ENCODE data around the gene LAMTOR3. TPM values are rescaled to one million over a fixed set of nuclear protein-coding genes. Genes with fewer than 3 reads are reported as not detected.
"Not testable (repeated sequence)": the region's sequence is repeated elsewhere in the genome, so short reads cannot be mapped to it uniquely, and the experiment has no call there.

Gene LAMTOR3
- total RNA-seq, 2 experiments from 2014 or later: 29.8 to 31.7 TPM

DNA sequence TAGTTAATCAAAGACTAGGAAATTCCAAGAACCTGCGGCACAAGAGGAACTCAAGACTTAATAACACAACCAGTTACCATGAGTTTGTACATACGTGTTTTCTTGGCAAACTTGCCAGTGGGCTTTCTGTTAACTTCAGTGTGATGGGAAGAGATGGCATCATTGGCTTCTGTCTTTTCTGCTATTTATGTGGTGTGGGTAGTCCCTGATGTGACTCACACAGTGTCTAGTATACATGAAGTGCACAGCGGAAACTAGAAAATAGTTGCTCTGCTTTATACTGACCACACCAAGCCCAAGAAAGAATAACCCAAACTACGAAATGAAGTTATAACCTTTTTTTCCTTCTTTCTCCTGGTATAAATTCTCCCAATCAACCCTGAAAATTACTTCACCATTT is 53.1 kb downstream of the LAMTOR3 start:
- CTCF ChIA-PET: no interaction called here
- POLR2A ChIA-PET: no interaction called here

DNA sequence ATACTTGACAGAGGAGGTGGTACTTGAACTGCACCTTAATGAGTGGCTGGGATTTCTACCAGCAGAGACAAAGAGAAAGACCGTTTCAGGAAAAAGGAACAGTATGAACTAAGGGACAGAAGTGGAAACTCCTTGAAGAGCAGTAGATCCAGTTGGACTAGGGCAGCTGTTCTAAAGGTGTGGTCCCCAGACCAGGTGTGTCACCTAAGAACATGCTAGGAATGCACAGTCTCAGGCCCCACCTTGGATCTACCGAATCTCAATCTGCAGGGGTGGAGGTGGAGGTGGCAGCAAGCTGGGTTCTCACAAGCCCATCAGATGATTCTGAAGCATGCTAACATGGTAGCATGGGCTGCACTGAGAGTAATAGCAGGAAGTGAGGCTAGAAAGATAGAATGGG is 55.3 kb downstream of the LAMTOR3 start:
- CTCF ChIA-PET: interaction anchor here (1.4 kb wide), 1 partner anchor 12 kb away, joined by 3 read pairs; no protein-coding TSS in a partner anchor
- POLR2A ChIA-PET: no interaction called here

DNA sequence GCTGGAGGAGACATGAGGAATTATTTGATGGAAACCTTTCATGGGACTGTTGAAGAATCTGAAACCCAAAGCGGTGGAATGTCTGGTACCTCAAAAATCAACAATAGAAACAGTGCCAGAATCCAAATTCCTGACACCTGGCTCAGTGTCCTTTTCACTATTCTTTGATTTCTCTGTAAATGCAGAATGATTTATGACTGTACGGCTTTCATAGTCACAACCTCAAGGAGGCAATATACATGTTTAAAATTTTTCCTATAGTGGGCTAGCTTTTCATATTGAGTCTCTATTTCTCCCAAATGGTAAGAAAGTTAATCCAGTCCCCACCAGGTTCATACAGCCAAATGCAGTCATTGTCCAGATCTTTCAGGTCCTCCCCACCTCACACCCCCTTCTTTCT is 58.3 kb downstream of the LAMTOR3 start:
- POLR2A ChIA-PET: no interaction called here
- CTCF ChIA-PET: interaction anchor here (0.6 kb wide), 1 partner anchor 844 kb away, joined by 3 read pairs; no protein-coding TSS in a partner anchor

DNA sequence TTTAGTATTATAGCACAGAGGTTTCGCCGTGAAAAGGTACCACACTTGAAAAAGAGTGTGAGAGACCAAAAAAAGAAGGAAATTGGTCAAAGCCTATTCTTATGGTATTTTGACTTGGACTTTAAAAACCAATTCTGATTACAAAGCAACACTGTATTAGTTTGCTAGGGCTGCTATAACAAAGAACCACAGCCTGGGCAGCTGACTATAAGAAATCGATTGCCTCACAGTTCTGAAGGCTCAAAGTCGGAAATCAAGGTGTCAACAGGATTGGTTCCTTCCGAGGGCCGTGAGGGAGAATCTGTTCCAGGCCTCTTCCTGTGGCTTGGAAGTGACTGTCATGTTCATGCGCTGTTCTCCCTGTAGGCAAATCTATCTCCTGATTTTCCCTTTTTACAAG is 59.7 kb downstream of the LAMTOR3 start:
- CTCF ChIA-PET: interaction anchor here (0.6 to 1.3 kb wide), 3 partner anchors 9 to 27 kb away, joined by 3 to 4 read pairs (median 3); no protein-coding TSS in a partner anchor
- POLR2A ChIA-PET: no interaction called here

DNA sequence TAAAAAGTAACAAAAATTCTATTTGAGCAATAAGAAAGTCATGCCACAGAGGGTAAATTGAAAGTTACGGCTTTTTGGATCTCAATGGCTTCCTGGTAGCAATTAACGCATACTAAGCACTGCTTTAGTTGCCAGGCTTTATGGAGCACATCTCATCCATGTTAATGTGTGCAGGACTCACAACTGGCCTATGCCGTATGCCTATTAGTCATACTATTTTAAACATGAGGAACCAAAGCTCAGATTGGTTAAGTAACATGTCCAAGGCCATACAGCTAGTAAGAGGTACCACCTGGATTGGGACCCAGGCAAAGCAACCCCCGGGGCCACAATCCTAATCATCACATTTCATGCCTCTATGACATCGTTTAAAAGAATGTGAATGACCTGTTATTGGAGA is 60.5 kb downstream of the LAMTOR3 start:
- POLR2A ChIA-PET: no interaction called here
- CTCF ChIA-PET: interaction anchor here (1.3 kb wide), 1 partner anchor 8 kb away, joined by 4 read pairs; no protein-coding TSS in a partner anchor

DNA sequence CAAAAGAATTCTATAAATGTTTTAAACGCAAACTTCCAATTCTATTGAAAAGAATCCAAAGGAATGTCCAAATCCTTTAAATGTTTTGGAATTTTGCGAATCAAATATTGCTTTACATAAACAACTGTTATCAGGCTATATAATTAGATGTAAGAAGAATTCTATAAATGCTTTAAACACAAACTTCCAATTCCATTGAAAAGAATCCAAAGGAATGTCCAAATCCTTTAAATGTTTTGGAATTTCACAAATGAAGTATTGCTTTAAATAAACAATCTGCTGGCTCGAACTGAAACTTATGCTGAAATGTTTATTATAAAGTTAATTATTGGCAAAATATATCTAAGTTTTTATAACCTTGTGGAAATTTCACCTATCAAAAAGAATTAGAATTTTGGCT is 61.5 kb downstream of the LAMTOR3 start:
- ChIA-PET POLR2A (no interaction called here), CTCF (no interaction called here)

DNA sequence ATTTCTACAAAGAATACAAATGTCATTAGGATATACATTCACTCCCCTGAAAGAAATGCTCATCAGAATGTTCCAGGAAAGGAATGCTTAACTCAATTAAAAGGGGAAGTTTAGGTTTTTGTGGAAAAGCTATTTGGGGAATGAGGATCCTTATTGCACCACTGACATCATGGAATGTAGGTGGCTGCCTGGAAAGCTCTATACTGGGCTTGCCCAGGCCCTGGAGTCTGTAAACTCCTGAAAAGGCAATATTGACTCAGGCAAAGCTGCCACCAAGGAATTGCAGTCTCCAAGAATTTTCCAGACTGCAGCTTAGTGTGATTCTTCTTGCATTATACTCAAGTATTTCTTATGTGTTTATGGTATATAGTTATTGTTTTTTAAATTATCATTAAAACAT is 61.9 kb downstream of the LAMTOR3 start:
- ChIA-PET CTCF (no interaction called here), POLR2A (no interaction called here)

DNA sequence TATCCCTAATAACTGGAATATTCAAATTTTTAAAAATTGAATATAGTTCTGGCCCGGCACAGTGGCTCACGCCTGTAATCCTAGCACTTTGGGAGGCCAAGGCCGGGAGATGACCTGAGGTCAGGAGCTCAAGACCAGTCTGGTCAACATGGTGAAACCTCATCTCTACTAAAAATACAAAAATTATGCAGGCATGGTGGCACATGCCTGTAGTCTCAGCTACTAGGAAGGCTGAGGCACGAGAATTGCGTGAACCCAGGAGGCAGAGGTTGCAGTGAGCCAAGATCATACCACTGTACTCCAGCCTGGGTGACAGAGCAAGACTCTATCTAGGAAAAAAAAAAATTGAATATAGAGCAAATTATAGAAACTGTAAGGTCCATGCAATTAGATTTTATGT is 64.2 kb downstream of the LAMTOR3 start:
- POLR2A ChIA-PET, CTCF ChIA-PET: not testable (repeated sequence)

DNA sequence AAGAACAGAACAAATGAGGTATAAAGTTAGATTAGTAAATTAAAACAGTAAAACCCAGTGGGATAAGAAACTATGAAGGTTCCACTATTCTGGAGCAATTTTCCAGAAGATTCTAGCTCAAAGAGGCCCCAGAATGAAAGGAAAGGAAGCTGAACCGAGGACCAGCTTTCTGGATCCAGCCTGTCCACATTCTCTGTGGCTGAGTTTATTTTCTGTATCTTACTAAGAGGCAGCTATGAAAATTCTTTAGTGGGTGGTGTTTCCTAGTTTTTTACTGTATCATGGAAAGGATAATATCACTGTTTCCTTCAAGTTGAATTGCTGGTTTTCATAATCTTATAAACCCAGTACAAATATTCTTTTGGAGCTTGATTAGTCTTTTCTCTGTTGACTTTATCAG is 65.8 kb downstream of the LAMTOR3 start:
- CTCF ChIA-PET: no interaction called here
- POLR2A ChIA-PET: interaction anchor here (1.4 kb wide), 1 partner anchor 11 kb away, joined by 3 read pairs; no protein-coding TSS in a partner anchor

Other genes with a start within 250 kb of the LAMTOR3 start
- gene C4orf54, start 236.6 kb downstream of the LAMTOR3 start, total RNA-seq: not detected
- gene DAPP1, start 77.6 kb downstream of the LAMTOR3 start, total RNA-seq: 10 to 100 TPM; 24.1 to 24.4 TPM
- 10 to 100 TPM; 37.3 to 39.5 TPM for gene DNAJB14, start 52.2 kb upstream of the LAMTOR3 start, total RNA-seq
- 100 to 1,000 TPM; 640 to 651 TPM for gene H2AZ1, start 55.8 kb upstream of the LAMTOR3 start, total RNA-seq